Measurements from ENCODE around the gene LDB2. TPM values are rescaled to one million over a fixed set of nuclear protein-coding genes. Genes with fewer than 3 reads are reported as not detected.

LDB2 gene
- total and polyA plus RNA-seq, 2 donors (not counting 3 experiments of a cell fraction or from before 2014, with no cell fraction given) = 127 to 223 TPM

DNA sequence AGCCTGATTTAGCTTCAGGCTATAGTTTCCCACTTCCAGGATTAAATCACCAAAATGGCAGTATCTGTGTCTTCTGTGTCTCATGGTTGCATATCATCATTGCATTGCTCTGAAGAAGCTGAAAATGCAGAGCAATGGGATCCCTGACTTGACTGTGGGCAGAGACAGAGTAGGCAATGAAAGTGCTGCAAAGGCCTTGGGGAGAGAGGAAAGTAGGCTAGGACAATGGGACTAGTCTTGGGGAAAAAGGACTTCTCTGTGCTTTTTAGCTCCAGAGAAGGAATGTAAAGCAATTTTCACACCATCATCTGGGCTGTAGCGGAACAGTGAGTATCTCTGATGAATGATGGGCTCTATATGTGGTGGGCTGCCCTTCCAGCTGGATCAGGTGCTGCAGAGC, 202.5 kb downstream of the LDB2 start:
- ChIA-PET CTCF (interaction anchor here (0.9 kb wide), 1 partner anchor 57 kb away, joined by 3 read pairs; no protein-coding TSS in a partner anchor), POLR2A (no interaction called here)
- no TSS peak for BruUV-seq (replicated peaks)
- Histone ChIP-seq H3K36me3 (ENCODE audit: control insufficient read depth in 2 of 2, extremely low read depth in 1 of 2, insufficient read depth in 2 of 2, low read length in 2 of 2) (peaks cover 0 to 4% of the 10 kb centered on the region in 2 experiments), H4K20me1 (replicated peaks; ENCODE audit: control insufficient read depth, extremely low read depth, insufficient read depth, low read length) (no peaks in the 10 kb centered on the region), H3K9me1 (replicated peaks; ENCODE audit: control insufficient read depth, extremely low read depth, insufficient read depth, low read length) (no peaks in the 10 kb centered on the region), H2AFZ (ENCODE audit: low read depth, low read length) (no peak overlapping the region), H3K4me3 (replicated peaks in 1 of 3; ENCODE audit: insufficient read depth in 1 of 3, low read depth in 1 of 3, low read length in 3 of 3) (no peak overlapping the region), H3K4me2 (ENCODE audit: insufficient read depth, low read length) (no peak overlapping the region), H3K9ac (replicated peaks; ENCODE audit: extremely low read depth, insufficient read depth, low read length) (no peak overlapping the region), H3K9me3 (replicated peaks; ENCODE audit: control insufficient read depth, insufficient read depth, low read length) (no peaks in the 10 kb centered on the region), H3K79me2 (ENCODE audit: control insufficient read depth, insufficient read depth, low read length) (no peaks in the 10 kb centered on the region), H3K27me3 (ENCODE audit: control insufficient read depth in 2 of 2, insufficient read depth in 2 of 2, low read length in 2 of 2) (no peaks in the 10 kb centered on the region), H3K27ac (ENCODE audit: insufficient read depth, low read depth, low read length) (no peak overlapping the region), H3K4me1 (ENCODE audit: control insufficient read depth, extremely low read depth, insufficient read depth, low read length) (no peaks in the 10 kb centered on the region)
- DNase-seq (ENCODE audit: low read depth, low spot score) (no peak), FAIRE-seq (no peak)
- intact Hi-C loops (cut with micrococcal nuclease) (no loop called here), dilution Hi-C loops (cut with MboI; ENCODE audit: extremely low pct_ligation_motif_present, low sequenced_read_pairs) (no loop called here)
- TF ChIP-seq POLR2AphosphoS5 (IDR thresholded peaks at IDR 0.05; ENCODE audit: insufficient read depth, low read depth, low read length) (no peak), MYC (IDR thresholded peaks at IDR 0.05; ENCODE audit: low read depth, low read length) (no peak), FOS (IDR thresholded peaks at IDR 0.05; ENCODE audit: borderline replicate concordance, insufficient read depth, low read length) (no peak), GATA2 (IDR thresholded peaks at IDR 0.05; ENCODE audit: insufficient read depth, insufficient read length, low read depth, low read length) (no peak), POLR2A (IDR thresholded peaks at IDR 0.05; ENCODE audit: low read depth, low read length) (no peak), EZH2 (IDR thresholded peaks at IDR 0.05; ENCODE audit: borderline replicate concordance, low read depth, low read length, severe bottlenecking) (no peak), JUN (IDR thresholded peaks at IDR 0.05; ENCODE audit: borderline replicate concordance, insufficient read depth, insufficient read length, low read depth) (no peak)
- TF ChIP-seq, protein P1, sequence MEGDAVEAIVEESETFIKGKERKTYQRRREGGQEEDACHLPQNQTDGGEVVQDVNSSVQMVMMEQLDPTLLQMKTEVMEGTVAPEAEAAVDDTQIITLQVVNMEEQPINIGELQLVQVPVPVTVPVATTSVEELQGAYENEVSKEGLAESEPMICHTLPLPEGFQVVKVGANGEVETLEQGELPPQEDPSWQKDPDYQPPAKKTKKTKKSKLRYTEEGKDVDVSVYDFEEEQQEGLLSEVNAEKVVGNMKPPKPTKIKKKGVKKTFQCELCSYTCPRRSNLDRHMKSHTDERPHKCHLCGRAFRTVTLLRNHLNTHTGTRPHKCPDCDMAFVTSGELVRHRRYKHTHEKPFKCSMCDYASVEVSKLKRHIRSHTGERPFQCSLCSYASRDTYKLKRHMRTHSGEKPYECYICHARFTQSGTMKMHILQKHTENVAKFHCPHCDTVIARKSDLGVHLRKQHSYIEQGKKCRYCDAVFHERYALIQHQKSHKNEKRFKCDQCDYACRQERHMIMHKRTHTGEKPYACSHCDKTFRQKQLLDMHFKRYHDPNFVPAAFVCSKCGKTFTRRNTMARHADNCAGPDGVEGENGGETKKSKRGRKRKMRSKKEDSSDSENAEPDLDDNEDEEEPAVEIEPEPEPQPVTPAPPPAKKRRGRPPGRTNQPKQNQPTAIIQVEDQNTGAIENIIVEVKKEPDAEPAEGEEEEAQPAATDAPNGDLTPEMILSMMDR (IDR thresholded peaks at IDR 0.05; ENCODE audit: extremely low read depth in 1 of 2, insufficient read depth in 1 of 2, low read depth in 1 of 2, low read length in 2 of 2) = no peak
- TF ChIP-seq, protein P2, sequence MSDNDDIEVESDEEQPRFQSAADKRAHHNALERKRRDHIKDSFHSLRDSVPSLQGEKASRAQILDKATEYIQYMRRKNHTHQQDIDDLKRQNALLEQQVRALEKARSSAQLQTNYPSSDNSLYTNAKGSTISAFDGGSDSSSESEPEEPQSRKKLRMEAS (IDR thresholded peaks at IDR 0.05; ENCODE audit: insufficient read depth, insufficient read length) = no peak
